ENCODE data around the gene IMMP2L. TPM values are rescaled to one million over a fixed set of nuclear protein-coding genes. Genes with fewer than 3 reads are reported as not detected.

Gene IMMP2L
- total and polyA plus RNA-seq, 2 of the 8 experiments (the other 6 are each of a cell fraction or from before 2014, with no cell fraction given): 2.3 to 10.1 TPM

DNA sequence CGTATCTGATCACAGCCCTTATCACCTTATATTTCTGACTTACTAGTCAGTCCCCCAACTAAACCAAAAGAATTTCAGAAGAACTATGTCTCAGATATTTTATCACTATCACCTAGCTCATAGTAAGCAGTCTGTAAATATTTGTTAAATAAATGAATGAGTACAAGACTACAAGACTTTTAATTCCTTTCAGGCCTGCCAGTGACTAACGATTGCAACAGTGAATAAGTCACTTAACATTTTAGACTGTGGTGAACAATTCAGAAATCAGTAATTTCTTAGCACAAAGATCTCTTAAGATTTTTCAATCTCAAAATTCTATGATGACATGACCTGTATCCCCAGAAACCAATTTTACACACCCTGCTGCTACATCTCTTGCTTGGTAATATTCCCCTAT is 162.2 kb downstream of the IMMP2L start:
- no peak overlapping the region for H3K18ac ChIP-seq (ENCODE audit: extremely low read depth, low read length)
- no peak overlapping the region for H3K4ac ChIP-seq (replicated peaks; ENCODE audit: insufficient read length, low read depth, low read length)
- no peak overlapping the region for H3K27ac ChIP-seq (ENCODE audit: low read depth, low read length)
- no peak overlapping the region for H4K8ac ChIP-seq (ENCODE audit: extremely low read depth, insufficient read depth, low read length)
- TF ChIP-seq ZNF274 (IDR thresholded peaks at IDR 0.05; ENCODE audit: borderline replicate concordance, extremely low read depth, low read length) (no peak), RNF2 (IDR thresholded peaks at IDR 0.05; ENCODE audit: borderline replicate concordance, low read depth, low read length, missing control alignments, poor library complexity, severe bottlenecking) (no peak), YY1 (IDR thresholded peaks at IDR 0.05; ENCODE audit: low read depth, low read length) (no peak), MAFK (IDR thresholded peaks at IDR 0.05; ENCODE audit: low read depth, low read length) (no peak), JUND (IDR thresholded peaks at IDR 0.05; ENCODE audit: low read length) (no peak), CBX5 (IDR thresholded peaks at IDR 0.05; ENCODE audit: low read depth, low read length) (no peak), CHD1 (IDR thresholded peaks at IDR 0.05; ENCODE audit: low read depth, low read length) (no peak), KDM1A (IDR thresholded peaks at IDR 0.05; ENCODE audit: borderline replicate concordance, low read length) (no peak), TBP (IDR thresholded peaks at IDR 0.05; ENCODE audit: low read depth, low read length) (no peak), CHD2 (IDR thresholded peaks at IDR 0.05; ENCODE audit: low read length) (no peak), JUN (IDR thresholded peaks at IDR 0.05; ENCODE audit: low read depth, low read length) (no peak)
- TF ChIP-seq, protein P1, sequence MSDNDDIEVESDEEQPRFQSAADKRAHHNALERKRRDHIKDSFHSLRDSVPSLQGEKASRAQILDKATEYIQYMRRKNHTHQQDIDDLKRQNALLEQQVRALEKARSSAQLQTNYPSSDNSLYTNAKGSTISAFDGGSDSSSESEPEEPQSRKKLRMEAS (IDR thresholded peaks at IDR 0.05): no peak
- TF ChIP-seq, protein P2, sequence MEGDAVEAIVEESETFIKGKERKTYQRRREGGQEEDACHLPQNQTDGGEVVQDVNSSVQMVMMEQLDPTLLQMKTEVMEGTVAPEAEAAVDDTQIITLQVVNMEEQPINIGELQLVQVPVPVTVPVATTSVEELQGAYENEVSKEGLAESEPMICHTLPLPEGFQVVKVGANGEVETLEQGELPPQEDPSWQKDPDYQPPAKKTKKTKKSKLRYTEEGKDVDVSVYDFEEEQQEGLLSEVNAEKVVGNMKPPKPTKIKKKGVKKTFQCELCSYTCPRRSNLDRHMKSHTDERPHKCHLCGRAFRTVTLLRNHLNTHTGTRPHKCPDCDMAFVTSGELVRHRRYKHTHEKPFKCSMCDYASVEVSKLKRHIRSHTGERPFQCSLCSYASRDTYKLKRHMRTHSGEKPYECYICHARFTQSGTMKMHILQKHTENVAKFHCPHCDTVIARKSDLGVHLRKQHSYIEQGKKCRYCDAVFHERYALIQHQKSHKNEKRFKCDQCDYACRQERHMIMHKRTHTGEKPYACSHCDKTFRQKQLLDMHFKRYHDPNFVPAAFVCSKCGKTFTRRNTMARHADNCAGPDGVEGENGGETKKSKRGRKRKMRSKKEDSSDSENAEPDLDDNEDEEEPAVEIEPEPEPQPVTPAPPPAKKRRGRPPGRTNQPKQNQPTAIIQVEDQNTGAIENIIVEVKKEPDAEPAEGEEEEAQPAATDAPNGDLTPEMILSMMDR (IDR thresholded peaks at IDR 0.05; ENCODE audit: control extremely low read depth in 1 of 3, insufficient read depth in 1 of 3, low read depth in 1 of 3, low read length in 3 of 3): no peak
- H3K56ac ChIP-seq (replicated peaks; ENCODE audit: insufficient read length, low read depth, low read length): no peak overlapping the region
- no peaks in the 10 kb centered on the region for H3K23me2 ChIP-seq (ENCODE audit: low read depth, low read length)
- ChIA-PET CTCF (ENCODE audit: partially characterized antibody) (no interaction called here), POLR2A (ENCODE audit: partially characterized antibody) (no interaction called here)
- no peak for FAIRE-seq
- no peaks in the 10 kb centered on the region for H3K27me3 ChIP-seq (replicated peaks in 1 of 4; ENCODE audit: control insufficient read depth in 3 of 4, extremely low read depth in 1 of 4, insufficient read depth in 3 of 4, low read length in 3 of 4)
- H2BK120ac ChIP-seq (replicated peaks; ENCODE audit: low read depth, low read length): no peak overlapping the region
- DNase-seq (ENCODE audit: low read depth in 1 of 2, low spot score in 2 of 2): no peak
- no peaks in the 10 kb centered on the region for H4K20me1 ChIP-seq (replicated peaks in 1 of 2; ENCODE audit: control insufficient read depth in 1 of 2, insufficient read depth in 2 of 2, low read length in 2 of 2)
- H2AK5ac ChIP-seq (ENCODE audit: low read depth, low read length): no peak overlapping the region
- no peak overlapping the region for H3K9ac ChIP-seq (replicated peaks in 1 of 4; ENCODE audit: extremely low read depth in 1 of 4, low read depth in 3 of 4, low read length in 3 of 4)
- H3K79me2 ChIP-seq (ENCODE audit: control insufficient read depth in 1 of 2, insufficient read depth in 2 of 2, low read length in 2 of 2): no peaks in the 10 kb centered on the region
- H2BK12ac ChIP-seq (ENCODE audit: low read depth, low read length): no peak overlapping the region
- H2AFZ ChIP-seq (ENCODE audit: low read length): no peak overlapping the region
- H2BK5ac ChIP-seq (ENCODE audit: low read depth, low read length): no peak overlapping the region
- no peaks in the 10 kb centered on the region for H3K9me3 ChIP-seq (ENCODE audit: insufficient read depth in 2 of 2, low read depth in 1 of 2, low read length in 1 of 2)
- no peak overlapping the region for H2BK20ac ChIP-seq (ENCODE audit: low read length)
- no peak overlapping the region for H3K23ac ChIP-seq (ENCODE audit: insufficient read length)
- H3K14ac ChIP-seq (ENCODE audit: insufficient read length): no peak overlapping the region
- H2BK15ac ChIP-seq (ENCODE audit: low read length): no peak overlapping the region
- no peak overlapping the region for H3K4me3 ChIP-seq (ENCODE audit: extremely low read depth in 1 of 4, insufficient read depth in 2 of 4, low read depth in 3 of 4, low read length in 4 of 4)
- no peak overlapping the region for H4K5ac ChIP-seq (ENCODE audit: insufficient read length, low read depth, low read length)
- WGBS, 2 experiments (ENCODE audit: extremely low coverage in 1 of 2, insufficient coverage in 1 of 2, insufficient read length in 1 of 2, insufficient replicate concordance in 2 of 2, low coverage in 1 of 2, low lambda C conversion rate in 2 of 2, missing lambda C conversion rate in 1 of 2): 90% methylated on average over 2 of the region's 2 CpGs; no CpG with 5 or more reads in 1 of the 2 experiments
- H3K4me2 ChIP-seq (ENCODE audit: insufficient read depth in 1 of 2, low read depth in 2 of 2, low read length in 2 of 2): no peak overlapping the region
- no peaks in the 10 kb centered on the region for H3K36me3 ChIP-seq (ENCODE audit: control insufficient read depth in 2 of 4, insufficient read depth in 4 of 4, low read length in 3 of 4)
- no peaks in the 10 kb centered on the region for H3K4me1 ChIP-seq (replicated peaks in 1 of 4; ENCODE audit: control insufficient read depth in 3 of 4, insufficient read depth in 4 of 4, low read length in 3 of 4)
- H3K79me1 ChIP-seq (ENCODE audit: low read depth, low read length): no peaks in the 10 kb centered on the region
- H4K91ac ChIP-seq (replicated peaks; ENCODE audit: insufficient read length, low read length): no peak overlapping the region

All from H1 (cell line).